Measurements from ENCODE around the gene PTPRG.

The PTPRG gene

DNA sequence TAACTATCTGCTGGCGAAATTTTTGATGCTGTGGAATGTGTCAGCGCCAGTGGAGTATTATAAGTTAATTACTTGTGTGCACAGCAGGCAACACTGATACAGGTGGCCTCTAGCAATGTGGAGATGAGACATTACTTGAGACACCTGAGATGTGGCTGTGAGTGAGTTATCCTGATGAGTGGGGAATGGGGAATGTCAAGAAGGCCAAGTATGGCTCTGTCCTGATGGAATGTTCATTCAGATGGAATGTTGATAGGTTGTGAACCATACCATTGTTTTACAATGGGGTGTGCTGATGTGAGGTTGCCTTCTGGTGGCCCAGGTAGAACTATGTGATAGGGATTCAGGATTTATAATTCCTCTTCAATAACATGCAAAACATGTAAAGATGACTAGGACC, 404.8 kb downstream of the PTPRG start:
- Histone ChIP-seq H3K9me3 (ENCODE audit: insufficient read depth, low read depth, low read length) (no peaks in the 10 kb centered on the region), H3K27me3 (ENCODE audit: insufficient read depth, low read length) (no peaks in the 10 kb centered on the region), H3K9ac (ENCODE audit: low read depth, low read length) (no peak overlapping the region), H3K27ac (ENCODE audit: low read depth, low read length) (no peak overlapping the region), H3K36me3 (ENCODE audit: insufficient read depth, low read length) (no peaks in the 10 kb centered on the region), H3K4me1 (ENCODE audit: insufficient read depth, low read length) (peaks cover 18% of the 10 kb centered on the region), H3K4me3 (ENCODE audit: low read length) (no peak overlapping the region)
- WGBS, result 95% methylated on average over 2 of the region's 2 CpGs

DNA sequence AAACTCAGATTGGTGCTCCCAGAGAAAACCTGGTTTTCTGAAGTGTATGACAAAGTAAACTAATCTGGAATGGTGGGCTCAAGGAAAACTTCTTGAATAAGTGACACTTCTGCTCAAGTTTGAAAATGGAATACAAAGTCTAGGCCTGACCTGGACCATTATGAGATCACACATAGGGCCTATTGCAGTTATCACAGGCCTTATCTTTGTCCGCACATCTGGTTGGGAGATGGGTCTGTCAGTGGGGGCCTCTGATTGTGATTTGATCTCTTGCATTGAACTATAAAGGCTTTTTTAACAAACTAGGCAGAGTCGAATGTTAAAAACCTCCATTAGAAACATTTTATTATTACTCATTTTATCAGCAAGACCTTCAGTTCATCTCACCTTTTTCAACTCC, 405.6 kb downstream of the PTPRG start:
- no peak overlapping the region for H3K27ac ChIP-seq (ENCODE audit: low read depth, low read length)
- H3K27me3 ChIP-seq (ENCODE audit: insufficient read depth, low read length), result no peaks in the 10 kb centered on the region
- no peaks in the 10 kb centered on the region for H3K36me3 ChIP-seq (ENCODE audit: insufficient read depth, low read length)
- no peak overlapping the region for H3K4me3 ChIP-seq (ENCODE audit: low read length)
- no peaks in the 10 kb centered on the region for H3K9me3 ChIP-seq (ENCODE audit: insufficient read depth, low read depth, low read length)
- 93% methylated on average over 2 of the region's 2 CpGs for WGBS
- no peak overlapping the region for H3K9ac ChIP-seq (ENCODE audit: low read depth, low read length)
- peaks cover 25% of the 10 kb centered on the region for H3K4me1 ChIP-seq (ENCODE audit: insufficient read depth, low read length)

DNA sequence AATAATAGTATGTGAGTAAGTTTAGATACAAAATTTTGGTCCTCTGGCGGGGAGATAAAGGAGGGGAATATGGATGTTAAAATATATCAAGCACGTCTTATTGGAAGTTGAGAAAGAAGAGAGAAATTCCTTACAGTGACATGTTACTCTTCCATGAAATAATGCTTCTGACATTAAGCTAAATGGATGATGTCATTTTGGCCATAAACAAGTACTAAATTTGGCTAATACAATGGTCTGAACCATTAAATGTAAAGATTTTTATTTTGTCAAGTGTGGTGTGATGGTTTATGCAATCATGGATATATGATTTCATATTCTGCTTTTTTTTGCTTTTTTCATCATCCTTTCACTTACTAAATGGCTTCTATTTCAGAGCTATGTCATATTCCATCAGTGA, 406.6 kb downstream of the PTPRG start:
- no peak overlapping the region for H3K27ac ChIP-seq (ENCODE audit: low read depth, low read length)
- H3K4me1 ChIP-seq (ENCODE audit: insufficient read depth, low read length), result peaks cover 34% of the 10 kb centered on the region
- H3K27me3 ChIP-seq (ENCODE audit: insufficient read depth, low read length), result no peaks in the 10 kb centered on the region
- WGBS, result 95% methylated on average over 2 of the region's 2 CpGs
- H3K36me3 ChIP-seq (ENCODE audit: insufficient read depth, low read length), result no peaks in the 10 kb centered on the region
- H3K4me3 ChIP-seq (ENCODE audit: low read length), result no peak overlapping the region
- no peak overlapping the region for H3K9ac ChIP-seq (ENCODE audit: low read depth, low read length)
- no peaks in the 10 kb centered on the region for H3K9me3 ChIP-seq (ENCODE audit: insufficient read depth, low read depth, low read length)

DNA sequence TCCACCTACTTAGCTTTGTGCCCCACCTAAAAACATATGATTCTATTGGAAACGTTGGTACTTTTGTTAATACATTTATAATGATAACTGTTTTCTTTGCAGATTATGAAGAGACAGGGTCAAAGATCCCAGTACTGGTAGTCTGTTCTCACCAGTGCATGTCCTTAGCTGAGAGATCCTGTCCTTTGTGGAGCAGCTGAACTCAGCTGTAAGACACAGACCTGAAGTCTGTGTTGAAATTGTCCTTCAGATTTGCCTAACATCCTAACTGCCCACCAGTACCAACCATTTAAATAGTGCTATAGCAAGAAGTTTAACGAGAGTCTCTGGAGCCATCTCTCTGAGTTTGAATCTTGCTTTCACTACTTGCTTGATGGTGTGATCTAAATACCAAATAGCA, 413.3 kb downstream of the PTPRG start:
- Histone ChIP-seq H3K9ac (ENCODE audit: low read depth, low read length) (no peak overlapping the region), H3K4me3 (ENCODE audit: low read length) (no peak overlapping the region), H3K4me1 (ENCODE audit: insufficient read depth, low read length) (peaks cover 31% of the 10 kb centered on the region), H3K9me3 (ENCODE audit: insufficient read depth, low read depth, low read length) (no peaks in the 10 kb centered on the region), H3K27me3 (ENCODE audit: insufficient read depth, low read length) (no peaks in the 10 kb centered on the region), H3K36me3 (ENCODE audit: insufficient read depth, low read length) (no peaks in the 10 kb centered on the region), H3K27ac (ENCODE audit: low read depth, low read length) (no peak overlapping the region)
- WGBS, result 93% methylated on average over 2 of the region's 2 CpGs

DNA sequence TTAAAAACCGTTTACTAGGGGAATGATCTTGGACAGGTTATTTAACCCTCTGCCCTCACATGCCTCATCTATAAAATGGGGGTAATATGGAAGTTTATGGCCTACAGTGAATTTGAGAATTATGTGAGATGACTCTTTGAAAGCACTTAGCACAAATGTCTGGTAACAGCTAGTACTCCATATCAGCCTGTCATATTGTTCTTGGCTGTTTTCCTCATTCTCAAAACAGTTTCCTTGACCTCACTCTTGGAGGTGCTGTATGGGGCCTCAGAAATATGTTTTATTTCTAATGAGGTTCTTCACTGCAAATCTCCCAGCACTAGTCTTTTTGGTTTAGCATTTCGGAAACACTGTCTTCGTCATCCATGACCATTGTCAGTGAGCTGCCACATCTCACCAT, 413.8 kb downstream of the PTPRG start:
- Histone ChIP-seq H3K4me1 (ENCODE audit: insufficient read depth, low read length) (peaks cover 36% of the 10 kb centered on the region), H3K27ac (ENCODE audit: low read depth, low read length) (no peak overlapping the region)

GRCh38 chr3:61975936-61976335, 414.6 kb downstream of the PTPRG start:
- H3K9me3 ChIP-seq (ENCODE audit: insufficient read depth, low read depth, low read length), result no peaks in the 10 kb centered on the region
- H3K36me3 ChIP-seq (ENCODE audit: insufficient read depth, low read length), result no peaks in the 10 kb centered on the region
- no peak overlapping the region for H3K9ac ChIP-seq (ENCODE audit: low read depth, low read length)
- peaks cover 43% of the 10 kb centered on the region for H3K4me1 ChIP-seq (ENCODE audit: insufficient read depth, low read length)
- no peak overlapping the region for H3K4me3 ChIP-seq (ENCODE audit: low read length)
- WGBS, result 98% methylated on average over 2 of the region's 2 CpGs
- no peaks in the 10 kb centered on the region for H3K27me3 ChIP-seq (ENCODE audit: insufficient read depth, low read length)
- no peak overlapping the region for H3K27ac ChIP-seq (ENCODE audit: low read depth, low read length)

More for the DNA sequence above, 413.8 kb downstream of the PTPRG start:
- no peaks in the 10 kb centered on the region for H3K36me3 ChIP-seq (ENCODE audit: insufficient read depth, low read length)
- H3K9me3 ChIP-seq (ENCODE audit: insufficient read depth, low read depth, low read length), result no peaks in the 10 kb centered on the region
- 86% methylated on average over 3 of the region's 3 CpGs for WGBS
- no peak overlapping the region for H3K9ac ChIP-seq (ENCODE audit: low read depth, low read length)
- H3K4me3 ChIP-seq (ENCODE audit: low read length), result no peak overlapping the region
- H3K27me3 ChIP-seq (ENCODE audit: insufficient read depth, low read length), result no peaks in the 10 kb centered on the region

DNA sequence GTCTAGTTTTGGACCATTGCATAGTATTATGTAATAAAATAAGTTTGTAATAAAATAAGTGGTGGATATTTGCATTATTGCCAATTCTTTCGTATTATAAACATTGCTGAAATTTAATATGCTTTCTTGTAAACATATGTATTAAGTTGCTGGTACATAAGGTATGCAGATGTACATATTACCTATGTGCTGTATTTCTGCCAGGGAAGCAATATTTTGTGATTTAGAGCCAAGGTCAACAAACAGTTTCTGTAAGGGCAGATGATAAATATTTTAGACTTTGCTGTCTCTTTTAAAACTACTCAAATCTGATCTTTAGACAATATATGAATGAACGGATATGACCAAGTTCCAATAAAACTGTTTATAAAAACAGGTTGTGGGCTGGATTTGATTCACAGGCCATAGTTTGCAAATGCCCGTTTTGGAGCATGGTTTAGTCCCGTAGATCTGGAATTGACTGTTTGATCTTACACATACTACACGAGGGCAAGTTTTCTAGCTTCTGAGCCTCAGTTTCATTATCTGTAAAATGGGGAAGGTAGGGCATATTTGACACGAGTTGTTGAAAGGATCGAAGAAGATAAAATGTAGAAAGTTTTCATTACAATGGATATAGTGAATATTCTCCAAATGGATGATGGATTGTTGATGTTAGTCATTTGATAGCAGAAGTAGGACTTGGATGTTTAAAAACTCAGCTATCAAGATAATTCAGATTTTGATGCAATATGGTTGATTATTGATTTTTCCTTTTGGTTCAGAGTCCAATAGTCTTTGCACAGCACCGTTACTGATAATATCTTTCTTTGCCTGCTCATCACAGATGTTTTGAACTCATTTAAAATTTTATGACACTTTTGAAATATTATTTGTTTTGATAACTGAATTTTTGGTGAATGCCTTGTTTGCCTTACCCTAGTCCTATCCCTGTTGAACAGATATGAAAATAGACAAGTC, 417.4 kb downstream of the PTPRG start:
- Histone ChIP-seq H3K4me3 (ENCODE audit: low read length) (no peak overlapping the region), H3K4me1 (ENCODE audit: insufficient read depth, low read length) (peaks cover 24% of the 10 kb centered on the region), H3K36me3 (ENCODE audit: insufficient read depth, low read length) (no peaks in the 10 kb centered on the region), H3K27ac (ENCODE audit: low read depth, low read length) (no peak overlapping the region), H3K27me3 (ENCODE audit: insufficient read depth, low read length) (no peaks in the 10 kb centered on the region), H3K9me3 (ENCODE audit: insufficient read depth, low read depth, low read length) (no peaks in the 10 kb centered on the region), H3K9ac (ENCODE audit: low read depth, low read length) (no peak overlapping the region)
- 88% methylated on average over 7 of the region's 8 CpGs for WGBS

GRCh38 chr3:61979638-61980037, 418.3 kb downstream of the PTPRG start:
- 88% methylated on average over 1 of the region's 2 CpGs for WGBS
- Histone ChIP-seq H3K36me3 (ENCODE audit: insufficient read depth, low read length) (no peaks in the 10 kb centered on the region), H3K27ac (ENCODE audit: low read depth, low read length) (no peak overlapping the region)

GRCh38 chr3:61980041-61980440, 418.7 kb downstream of the PTPRG start:
- WGBS, result 82% methylated on average over 4 of the region's 4 CpGs
- Histone ChIP-seq H3K36me3 (ENCODE audit: insufficient read depth, low read length) (no peaks in the 10 kb centered on the region), H3K9me3 (ENCODE audit: insufficient read depth, low read depth, low read length) (no peaks in the 10 kb centered on the region), H3K9ac (ENCODE audit: low read depth, low read length) (no peak overlapping the region), H3K27ac (ENCODE audit: low read depth, low read length) (no peak overlapping the region), H3K4me3 (ENCODE audit: low read length) (no peak overlapping the region), H3K27me3 (ENCODE audit: insufficient read depth, low read length) (no peaks in the 10 kb centered on the region), H3K4me1 (ENCODE audit: insufficient read depth, low read length) (peaks cover 24% of the 10 kb centered on the region)

More at GRCh38 chr3:61979638-61980037, 418.3 kb downstream of the PTPRG start:
- Histone ChIP-seq H3K27me3 (ENCODE audit: insufficient read depth, low read length) (no peaks in the 10 kb centered on the region), H3K4me3 (ENCODE audit: low read length) (no peak overlapping the region), H3K9ac (ENCODE audit: low read depth, low read length) (no peak overlapping the region), H3K9me3 (ENCODE audit: insufficient read depth, low read depth, low read length) (no peaks in the 10 kb centered on the region), H3K4me1 (ENCODE audit: insufficient read depth, low read length) (peaks cover 24% of the 10 kb centered on the region)

DNA sequence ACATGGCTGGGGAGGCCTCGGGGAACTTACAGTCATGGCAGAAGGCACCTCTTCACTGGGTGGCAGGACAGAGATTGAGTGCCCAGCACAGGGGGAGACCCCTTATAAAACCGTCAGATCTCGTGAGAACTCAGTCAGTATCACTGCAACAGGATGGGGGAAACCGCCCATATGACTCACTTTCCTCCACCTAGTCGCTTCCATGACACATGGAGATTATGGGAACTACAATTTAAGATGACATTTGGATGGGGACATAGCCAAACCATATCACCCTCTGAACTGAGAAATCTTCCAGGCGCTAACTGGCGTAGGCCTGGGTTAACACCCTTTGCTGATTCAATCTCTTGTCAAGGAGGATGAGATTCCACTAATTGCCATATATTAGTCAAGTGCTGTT, 419.7 kb downstream of the PTPRG start:
- Histone ChIP-seq H3K9me3 (ENCODE audit: insufficient read depth, low read depth, low read length) (no peaks in the 10 kb centered on the region), H3K36me3 (ENCODE audit: insufficient read depth, low read length) (no peaks in the 10 kb centered on the region), H3K27me3 (ENCODE audit: insufficient read depth, low read length) (no peaks in the 10 kb centered on the region), H3K4me1 (ENCODE audit: insufficient read depth, low read length) (peaks cover 24% of the 10 kb centered on the region), H3K4me3 (ENCODE audit: low read length) (no peak overlapping the region), H3K27ac (ENCODE audit: low read depth, low read length) (no peak overlapping the region), H3K9ac (ENCODE audit: low read depth, low read length) (no peak overlapping the region)
- WGBS, result 95% methylated on average over 7 of the region's 7 CpGs

DNA sequence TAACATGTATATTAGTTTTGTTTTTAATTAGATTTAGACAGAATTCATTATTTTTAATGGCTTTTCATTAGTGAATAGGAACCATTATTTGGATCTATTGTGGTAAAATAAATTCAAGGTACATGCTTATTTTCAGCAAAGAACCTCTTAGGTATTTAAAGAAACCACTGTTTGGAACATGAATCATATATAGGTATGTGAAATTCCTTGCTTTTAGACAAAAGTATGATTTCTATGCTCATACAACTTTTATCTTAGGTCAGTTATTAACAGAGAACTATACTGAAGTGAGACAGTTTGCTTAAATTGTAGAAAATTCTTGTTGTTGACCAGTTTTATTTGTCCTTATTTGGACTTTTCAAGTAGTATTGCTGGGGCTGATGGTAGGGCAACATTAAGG, 422.1 kb downstream of the PTPRG start:
- Histone ChIP-seq H3K27ac (ENCODE audit: low read depth, low read length) (no peak overlapping the region), H3K27me3 (ENCODE audit: insufficient read depth, low read length) (no peaks in the 10 kb centered on the region), H3K9ac (ENCODE audit: low read depth, low read length) (no peak overlapping the region), H3K9me3 (ENCODE audit: insufficient read depth, low read depth, low read length) (no peaks in the 10 kb centered on the region), H3K4me1 (ENCODE audit: insufficient read depth, low read length) (peaks cover 19% of the 10 kb centered on the region), H3K36me3 (ENCODE audit: insufficient read depth, low read length) (no peaks in the 10 kb centered on the region), H3K4me3 (ENCODE audit: low read length) (no peak overlapping the region)

Data from HUES64 (cell line).